Keratinocyte (primary cell): Measurements from ENCODE around the gene OPALIN.

Experiments
- CTCF ChIP-seq, 3 experiments: IDR thresholded peaks in 1 of 3; conservative IDR thresholded peaks in 1 of 3; optimal IDR thresholded peaks in 1 of 3; 2 replicates in 2 of 3; 3 replicates in 1 of 3; pipeline versions ENCODE3 to v1.5.1; 2011; ENCODE audit warnings: low read length in 3 of 3, mild to moderate bottlenecking in 3 of 3, moderate library complexity in 2 of 3, control low read depth in 1 of 3, inconsistent platforms in 1 of 3; ENCODE audit not compliant: insufficient read depth in 2 of 3; ENCODE audit errors: extremely low read depth in 1 of 3
- EZH2 ChIP-seq: IDR thresholded peaks from one replicate; pipeline ENCODE4 v1.6.1; 2012; ENCODE audit warnings: inconsistent platforms, mild to moderate bottlenecking, low read length, moderate library complexity

- TF ChIP-seq EZH2 (no peak), CTCF (optimal IDR thresholded peaks at IDR 0.05 in 1 of 3, IDR thresholded peaks at IDR 0.05 in 1 of 3, conservative IDR thresholded peaks at IDR 0.05 in 1 of 3; ENCODE audit: extremely low read depth in 1 of 3, insufficient read depth in 2 of 3, low read length in 3 of 3) (no peak)
These were observed 36.5 kb downstream of the OPALIN start for GRCh38 chr10:96322275-96322674.
